ENCODE results near the gene PLXDC1. TPM values are rescaled to one million over a fixed set of nuclear protein-coding genes. Genes with fewer than 3 reads are reported as not detected.

PLXDC1 gene
- total RNA-seq, 1 experiment from 2014 or later: 2.0 TPM

DNA sequence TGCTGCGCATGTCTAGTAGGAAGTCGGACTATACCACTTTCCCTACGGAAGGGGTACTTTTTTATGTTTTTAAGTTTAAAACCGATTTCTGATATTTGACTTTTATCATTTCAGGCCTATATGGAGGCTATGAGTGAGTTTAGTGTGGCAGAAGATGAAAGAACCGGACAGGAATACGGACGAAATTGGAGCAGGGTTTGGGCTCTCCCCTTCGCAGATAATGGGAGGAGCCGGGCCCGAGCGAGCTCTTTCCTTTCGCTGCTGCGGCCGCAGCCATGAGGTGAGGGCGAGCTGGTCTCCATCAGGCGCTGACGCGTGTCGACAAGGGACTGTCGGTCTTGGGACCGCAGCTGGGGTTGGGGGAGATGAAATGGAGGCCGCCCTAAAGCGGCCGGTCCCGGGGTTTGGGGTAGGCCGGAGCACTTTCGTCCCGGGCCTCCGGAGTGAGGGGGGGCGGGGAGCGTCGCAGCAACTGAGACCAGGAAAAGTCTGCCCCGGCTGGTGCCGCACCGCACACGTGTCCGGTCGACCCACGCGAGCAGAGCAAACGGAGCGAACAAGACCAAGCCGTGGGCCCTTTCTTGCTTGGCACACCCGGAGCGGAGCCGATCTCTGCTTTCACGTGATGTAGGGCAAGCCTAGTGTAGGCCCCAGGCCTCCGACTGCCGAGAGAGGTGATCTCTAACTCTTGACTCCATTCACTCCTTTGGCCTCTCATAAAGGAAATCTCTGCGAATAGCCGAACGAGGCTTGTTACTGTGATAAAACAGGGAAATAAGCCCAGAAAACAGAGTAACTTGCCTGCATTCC is 48.8 kb upstream of the PLXDC1 start, which contains the start of gene RPL19:
Gene RPL19 (plus strand): TSS at position 214 of the 810 bp plus-strand sequence. CDS start 62 bp downstream, at position 276.
- Histone ChIP-seq H2BK20ac (ENCODE audit: low read depth, low read length, poor library complexity, severe bottlenecking) (no peak within 1 kb of the TSS), H3K27ac (ENCODE audit: insufficient read length, low read depth, low read length) (peak within 1 kb of the TSS; percentile 75), H3K79me1 (ENCODE audit: insufficient read depth, low read depth, low read length, poor library complexity, severe bottlenecking) (no peaks in the 10 kb centered on the region), H3K4ac (ENCODE audit: low read depth, low read length) (peak within 1 kb of the TSS; percentile 65; the same call in 1 of the 2 replicates), H3K79me2 (ENCODE audit: insufficient read depth, low read length) (peaks cover 9% of the 10 kb centered on the region; the same call in 1 of the 2 replicates), H2AFZ (ENCODE audit: low read length) (peak within 1 kb of the TSS; percentile 99), H3K18ac (ENCODE audit: insufficient read length, low read depth, low read length) (peak within 1 kb of the TSS; percentile 99), H3K9me3 (ENCODE audit: control insufficient read depth, low read depth, low read length) (no peaks in the 10 kb centered on the region), H3T11ph (ENCODE audit: low read length) (peak within 1 kb of the TSS; percentile 97), H3K14ac (ENCODE audit: insufficient read depth, low read length) (peak within 1 kb of the TSS; percentile 97), H2BK5ac (ENCODE audit: insufficient read length, low read length) (peak within 1 kb of the TSS; percentile 100), H3K23me2 (ENCODE audit: insufficient read length, low read depth, low read length, poor library complexity, severe bottlenecking) (peaks cover 8% of the 10 kb centered on the region), H3K4me2 (ENCODE audit: insufficient read depth, insufficient read length, low read length) (peak within 1 kb of the TSS; percentile 88), H4K5ac (ENCODE audit: insufficient read length, low read depth, low read length) (peak within 1 kb of the TSS; percentile 97), H3K56ac (ENCODE audit: insufficient read length, low read depth, low read length) (peak within 1 kb of the TSS; percentile 57), H2BK15ac (ENCODE audit: low read depth, low read length) (no peak within 1 kb of the TSS), H3K23ac (ENCODE audit: insufficient read length, low read depth, low read length) (peak within 1 kb of the TSS; percentile 72), H4K8ac (replicated peaks; ENCODE audit: insufficient read length, low read depth, low read length) (no peak within 1 kb of the TSS), H2BK12ac (ENCODE audit: insufficient read length, low read depth, low read length) (no peak within 1 kb of the TSS), H3K9ac (ENCODE audit: extremely low read depth, insufficient read length, low read length) (peak within 1 kb of the TSS; percentile 99), H3K27me3 (ENCODE audit: insufficient read depth, low read length) (no peaks in the 10 kb centered on the region), H2BK120ac (ENCODE audit: low read depth, low read length, poor library complexity, severe bottlenecking) (no peak within 1 kb of the TSS), H3K4me1 (ENCODE audit: insufficient read depth, low read length) (no peaks in the 10 kb centered on the region; the same call in 1 of the 2 replicates), H4K20me1 (ENCODE audit: control insufficient read depth, insufficient read depth, insufficient read length) (no peaks in the 10 kb centered on the region), H4K91ac (ENCODE audit: insufficient read length, low read depth, low read length) (peak within 1 kb of the TSS; percentile 57), H2AK5ac (ENCODE audit: insufficient read length, low read length) (no peak within 1 kb of the TSS)
- peak within 1 kb of the TSS; percentile 99 to 100 (median 100) for H3K27ac Mint-ChIP-seq
- no peaks in the 10 kb centered on the region for H3K27me3 Mint-ChIP-seq (ENCODE audit: low read depth)
- no peak for TF ChIP-seq CTCF (conservative IDR thresholded peaks at IDR 0.05)
- peaks cover 30 to 39% of the 10 kb centered on the region in 2 experiments for H3K4me1 Mint-ChIP-seq
- no CpG with 5 or more reads among the region's 52 CpGs for WGBS (ENCODE audit: extremely low coverage, insufficient read length, low lambda C conversion rate)
- peaks cover 39 to 52% (median 51%) of the 10 kb centered on the region in 3 experiments for H3K36me3 Mint-ChIP-seq (ENCODE audit: insufficient read depth in 1 of 3, low read depth in 3 of 3)
- peaks cover 0 to 7% of the 10 kb centered on the region in 2 experiments; a peak in 1 of 5 replicates for H3K9me3 Mint-ChIP-seq
- H3K4me3 Mint-ChIP-seq: peak within 1 kb of the TSS; percentile 98
- peak; percentile 79 for DNase-seq
